IMR-90 (cell line): ENCODE results near the gene DNAJC28.

Experiments
- CEBPB ChIP-seq: IDR thresholded peaks from 2 replicates; pipeline ENCODE4 v1.6.1; 2012; ENCODE audit warnings: low read depth, low read length, improper control_type of control experiment
- FOS ChIP-seq: fragments of 150-350 bp; IDR thresholded peaks from 2 replicates; pipeline ENCODE4 v1.6.1; 2016; ENCODE audit warnings: low read depth, low read length
- MAFK ChIP-seq: IDR thresholded peaks from 2 replicates; pipeline ENCODE4 v1.6.1; 2012; ENCODE audit warnings: low read depth, low read length, improper control_type of control experiment
- MAZ ChIP-seq: IDR thresholded peaks from 2 replicates; pipeline ENCODE4 v1.6.1; 2012; ENCODE audit warnings: low read depth, mild to moderate bottlenecking, low read length, improper control_type of control experiment, moderate library complexity, borderline replicate concordance
- POLR2A ChIP-seq: IDR thresholded peaks from 2 replicates; pipeline ENCODE4 v1.6.1; 2012; ENCODE audit warnings: mild to moderate bottlenecking, low read depth, low read length
- RAD21 ChIP-seq: IDR thresholded peaks from 2 replicates; pipeline ENCODE4 v1.6.1; 2012; ENCODE audit warnings: low read length, improper control_type of control experiment
- RCOR1 ChIP-seq: IDR thresholded peaks from 2 replicates; pipeline ENCODE4 v1.6.1; 2012; ENCODE audit warnings: mild to moderate bottlenecking, low read length, improper control_type of control experiment; ENCODE audit not compliant: insufficient replicate concordance
- TF ChIP-seq, protein P1 (sequence below): conservative IDR thresholded peaks from 2 replicates; pipeline ENCODE4 v1.5.1; 2012; ENCODE audit warnings: mild to moderate bottlenecking, low read depth, low read length, improper control_type of control experiment
- TF ChIP-seq, protein P2 (sequence below): fragments of 150-350 bp; IDR thresholded peaks from 2 replicates; pipeline ENCODE4 v1.6.1; 2017; ENCODE audit warnings: mild to moderate bottlenecking, antibody characterized with exemption, low read length, low read depth

DNA sequence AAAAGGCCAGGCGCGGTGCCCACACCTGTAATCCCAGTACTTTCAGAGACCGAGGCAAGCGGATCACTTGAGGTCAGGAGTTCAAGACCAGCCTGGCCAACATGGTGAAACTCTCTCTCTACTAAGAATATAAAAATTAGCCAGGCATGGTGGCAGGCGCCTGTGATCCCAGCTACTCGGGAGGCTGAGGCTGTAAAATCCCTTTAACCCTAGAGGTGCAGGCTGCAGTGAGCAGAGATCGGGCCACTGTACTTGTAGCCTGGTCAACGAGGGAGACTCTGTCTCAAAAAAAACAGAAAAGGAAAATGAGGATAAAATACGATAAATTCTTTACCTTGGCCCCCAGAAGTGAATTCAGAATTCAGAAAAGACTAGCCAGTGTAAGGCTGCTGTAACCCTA is 13.3 kb downstream of the DNAJC28 start:
- TF ChIP-seq CEBPB (no peak), FOS (no peak), MAZ (no peak), POLR2A (no peak), RCOR1 (no peak), RAD21 (no peak), MAFK (no peak)
- TF ChIP-seq, protein P1, sequence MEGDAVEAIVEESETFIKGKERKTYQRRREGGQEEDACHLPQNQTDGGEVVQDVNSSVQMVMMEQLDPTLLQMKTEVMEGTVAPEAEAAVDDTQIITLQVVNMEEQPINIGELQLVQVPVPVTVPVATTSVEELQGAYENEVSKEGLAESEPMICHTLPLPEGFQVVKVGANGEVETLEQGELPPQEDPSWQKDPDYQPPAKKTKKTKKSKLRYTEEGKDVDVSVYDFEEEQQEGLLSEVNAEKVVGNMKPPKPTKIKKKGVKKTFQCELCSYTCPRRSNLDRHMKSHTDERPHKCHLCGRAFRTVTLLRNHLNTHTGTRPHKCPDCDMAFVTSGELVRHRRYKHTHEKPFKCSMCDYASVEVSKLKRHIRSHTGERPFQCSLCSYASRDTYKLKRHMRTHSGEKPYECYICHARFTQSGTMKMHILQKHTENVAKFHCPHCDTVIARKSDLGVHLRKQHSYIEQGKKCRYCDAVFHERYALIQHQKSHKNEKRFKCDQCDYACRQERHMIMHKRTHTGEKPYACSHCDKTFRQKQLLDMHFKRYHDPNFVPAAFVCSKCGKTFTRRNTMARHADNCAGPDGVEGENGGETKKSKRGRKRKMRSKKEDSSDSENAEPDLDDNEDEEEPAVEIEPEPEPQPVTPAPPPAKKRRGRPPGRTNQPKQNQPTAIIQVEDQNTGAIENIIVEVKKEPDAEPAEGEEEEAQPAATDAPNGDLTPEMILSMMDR = no peak
- TF ChIP-seq, protein P2, sequence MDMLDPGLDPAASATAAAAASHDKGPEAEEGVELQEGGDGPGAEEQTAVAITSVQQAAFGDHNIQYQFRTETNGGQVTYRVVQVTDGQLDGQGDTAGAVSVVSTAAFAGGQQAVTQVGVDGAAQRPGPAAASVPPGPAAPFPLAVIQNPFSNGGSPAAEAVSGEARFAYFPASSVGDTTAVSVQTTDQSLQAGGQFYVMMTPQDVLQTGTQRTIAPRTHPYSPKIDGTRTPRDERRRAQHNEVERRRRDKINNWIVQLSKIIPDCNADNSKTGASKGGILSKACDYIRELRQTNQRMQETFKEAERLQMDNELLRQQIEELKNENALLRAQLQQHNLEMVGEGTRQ = no peak
